NCI-H146 treated with DMSO at 0.1 percent for 48 hours (cell line): ENCODE measurements around the gene MMP14.
"Not testable (repeated sequence)": the region's sequence is repeated elsewhere in the genome, so short reads cannot be mapped to it uniquely, and the experiment has no call there.

Source experiments
- DNase-seq: peaks from one replicate; lab custom pipeline; 2025; ENCODE audit not compliant: unreplicated experiment; lab: John Stamatoyannopoulos, UW

MMP14 gene

GRCh38 chr14:22854963-22855724 lies 18.8 kb downstream of the MMP14 start:
- DNase-seq: no peak

DNA sequence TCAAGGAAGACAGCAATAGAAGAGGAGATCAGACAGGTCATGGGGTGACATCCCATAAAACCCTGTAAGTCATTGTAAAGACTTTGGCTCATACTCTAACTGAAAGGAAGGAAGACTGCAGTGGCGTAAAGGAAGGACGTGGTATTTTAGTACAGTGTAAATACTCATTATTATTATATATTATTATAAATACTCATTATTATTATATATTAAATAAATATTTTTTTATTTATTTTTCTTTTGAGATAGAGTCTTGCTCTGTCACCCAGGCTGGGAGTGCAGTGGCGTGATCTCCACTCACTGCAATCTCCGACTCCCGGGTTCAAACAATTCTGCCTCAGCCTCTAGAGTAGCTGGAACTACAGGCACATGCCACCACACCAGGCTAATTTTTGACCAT lies 20.0 kb downstream of the MMP14 start:
- no peak for DNase-seq

GRCh38 chr14:22860377-22860776 lies 24.0 kb downstream of the MMP14 start:
- not testable (repeated sequence) for DNase-seq

- DNase-seq: no peak
These were observed 25.3 kb downstream of the MMP14 start for GRCh38 chr14:22861651-22862050.

- no peak for DNase-seq
These were observed 28.6 kb downstream of the MMP14 start for GRCh38 chr14:22864979-22865378.

GRCh38 chr14:22865424-22866405 lies 29.3 kb downstream of the MMP14 start:
- peak; percentile 23 for DNase-seq

DNA sequence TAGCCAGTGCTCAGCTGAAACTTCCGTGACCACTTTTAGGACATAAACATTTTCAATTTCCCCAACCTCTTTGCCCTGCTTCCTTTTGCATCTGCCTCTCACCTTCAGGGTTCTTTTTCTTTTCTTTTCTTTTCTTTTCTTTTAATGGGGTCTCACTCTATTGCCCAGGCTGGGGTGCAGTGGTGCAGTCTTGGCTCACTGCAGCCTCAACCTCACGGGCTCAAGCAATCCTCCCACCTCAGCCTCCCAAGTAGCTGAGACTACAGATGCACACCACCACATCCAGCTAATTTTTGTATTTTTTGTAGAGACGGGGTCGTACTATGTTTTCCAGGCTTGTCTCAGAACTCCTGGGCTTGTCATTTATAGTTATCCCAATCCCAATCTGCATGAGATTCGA lies 30.5 kb downstream of the MMP14 start:
- DNase-seq: no peak

DNA sequence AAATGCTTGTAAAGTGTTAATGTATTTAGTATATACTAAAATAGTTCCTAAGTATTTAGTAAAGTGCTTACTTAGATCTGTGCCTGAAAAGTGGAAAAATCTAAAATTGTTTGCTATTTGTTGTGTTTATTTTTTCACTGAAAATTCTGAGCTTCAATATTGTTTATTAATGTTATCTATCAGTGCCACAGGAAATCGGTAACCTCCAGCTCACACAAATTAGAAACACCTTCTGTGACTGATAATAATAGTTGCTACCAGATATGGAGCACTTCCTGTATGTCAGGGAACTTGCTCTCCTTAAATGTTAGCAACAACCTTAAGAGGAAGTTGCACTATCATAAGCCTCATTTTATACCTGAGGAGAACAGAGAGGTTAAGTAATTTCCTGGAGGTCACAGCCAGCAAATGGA lies 34.4 kb downstream of the MMP14 start:
- no peak for DNase-seq

GRCh38 chr14:22871224-22872032 lies 35.0 kb downstream of the MMP14 start, which contains the start of gene LRP10:
Gene LRP10, plus strand, starts transcription at chr14:22871740. Its CDS starts 564 bp downstream, at chr14:22872304.
- peak; percentile 74 for DNase-seq

DNA sequence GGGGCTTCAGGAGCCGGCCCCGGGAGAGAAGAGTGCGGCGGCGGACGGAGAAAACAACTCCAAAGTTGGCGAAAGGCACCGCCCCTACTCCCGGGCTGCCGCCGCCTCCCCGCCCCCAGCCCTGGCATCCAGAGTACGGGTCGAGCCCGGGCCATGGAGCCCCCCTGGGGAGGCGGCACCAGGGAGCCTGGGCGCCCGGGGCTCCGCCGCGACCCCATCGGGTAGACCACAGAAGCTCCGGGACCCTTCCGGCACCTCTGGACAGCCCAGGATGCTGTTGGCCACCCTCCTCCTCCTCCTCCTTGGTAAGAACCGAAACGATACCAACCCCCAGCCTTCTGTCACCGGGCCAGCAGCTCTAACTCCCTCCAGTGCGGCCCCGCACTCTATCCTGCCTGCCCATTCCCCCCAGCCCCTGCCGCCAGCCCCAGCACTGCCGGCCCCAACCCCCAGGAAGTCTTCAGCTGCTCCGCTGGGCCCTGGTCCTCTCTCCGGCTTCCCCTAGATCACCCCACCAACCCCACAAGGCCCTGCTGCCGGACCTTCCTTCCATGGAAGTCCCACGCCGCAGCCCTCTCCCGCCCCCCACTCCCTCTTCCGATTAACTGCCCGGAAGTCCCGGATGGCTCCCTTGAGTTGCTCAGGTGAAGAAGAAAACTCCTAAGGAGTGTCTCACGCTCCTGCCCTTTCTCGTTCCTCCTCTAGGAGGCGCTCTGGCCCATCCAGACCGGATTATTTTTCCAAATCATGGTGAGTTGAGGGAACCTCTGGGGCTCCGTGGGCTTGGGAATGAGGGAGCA lies 35.8 kb downstream of the MMP14 start:
- DNase-seq: peak; percentile 60

DNA sequence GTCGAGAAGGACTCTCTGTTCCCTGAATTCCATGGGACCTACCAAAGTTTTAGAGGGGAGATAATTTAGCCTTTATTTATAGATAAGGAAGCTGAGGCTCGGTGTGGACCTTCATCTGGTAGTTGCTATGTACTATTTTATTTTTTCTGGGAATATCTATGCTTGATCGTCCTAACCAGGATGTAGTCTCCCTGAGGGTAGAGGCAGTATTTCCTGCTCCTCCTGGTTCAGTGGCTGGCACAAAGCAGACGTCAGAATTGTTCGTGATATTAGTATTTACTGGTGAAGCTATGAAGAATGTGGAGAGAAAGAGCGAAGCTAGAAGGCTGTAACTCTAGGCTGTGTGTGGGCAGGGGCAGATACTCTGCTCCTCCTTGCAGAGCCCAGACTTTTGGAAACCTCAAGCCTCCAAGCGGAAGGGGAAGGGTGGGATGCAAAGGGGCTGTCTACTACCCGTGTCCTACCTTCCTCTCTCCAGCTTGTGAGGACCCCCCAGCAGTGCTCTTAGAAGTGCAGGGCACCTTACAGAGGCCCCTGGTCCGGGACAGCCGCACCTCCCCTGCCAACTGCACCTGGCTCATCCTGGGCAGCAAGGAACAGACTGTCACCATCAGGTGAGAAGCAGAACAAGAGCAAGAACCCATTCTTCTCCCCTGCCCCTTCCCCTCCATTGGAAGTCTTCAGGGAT lies 36.6 kb downstream of the MMP14 start:
- no peak for DNase-seq

DNA sequence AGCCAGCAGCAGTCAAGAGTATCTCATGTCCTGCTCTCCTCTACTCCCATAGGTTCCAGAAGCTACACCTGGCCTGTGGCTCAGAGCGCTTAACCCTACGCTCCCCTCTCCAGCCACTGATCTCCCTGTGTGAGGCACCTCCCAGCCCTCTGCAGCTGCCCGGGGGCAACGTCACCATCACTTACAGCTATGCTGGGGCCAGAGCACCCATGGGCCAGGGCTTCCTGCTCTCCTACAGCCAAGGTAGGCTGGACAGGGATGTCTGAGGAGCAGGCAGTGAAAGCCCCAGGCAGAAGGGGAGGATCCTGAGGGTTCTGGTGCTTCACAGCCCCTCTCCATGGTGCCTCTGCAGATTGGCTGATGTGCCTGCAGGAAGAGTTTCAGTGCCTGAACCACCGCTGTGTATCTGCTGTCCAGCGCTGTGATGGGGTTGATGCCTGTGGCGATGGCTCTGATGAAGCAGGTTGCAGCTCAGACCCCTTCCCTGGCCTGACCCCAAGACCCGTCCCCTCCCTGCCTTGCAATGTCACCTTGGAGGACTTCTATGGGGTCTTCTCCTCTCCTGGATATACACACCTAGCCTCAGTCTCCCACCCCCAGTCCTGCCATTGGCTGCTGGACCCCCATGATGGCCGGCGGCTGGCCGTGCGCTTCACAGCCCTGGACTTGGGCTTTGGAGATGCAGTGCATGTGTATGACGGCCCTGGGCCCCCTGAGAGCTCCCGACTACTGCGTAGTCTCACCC lies 38.8 kb downstream of the MMP14 start:
- DNase-seq: no peak

GRCh38 chr14:22875748-22876319 lies 39.4 kb downstream of the MMP14 start:
- DNase-seq: no peak

DNA sequence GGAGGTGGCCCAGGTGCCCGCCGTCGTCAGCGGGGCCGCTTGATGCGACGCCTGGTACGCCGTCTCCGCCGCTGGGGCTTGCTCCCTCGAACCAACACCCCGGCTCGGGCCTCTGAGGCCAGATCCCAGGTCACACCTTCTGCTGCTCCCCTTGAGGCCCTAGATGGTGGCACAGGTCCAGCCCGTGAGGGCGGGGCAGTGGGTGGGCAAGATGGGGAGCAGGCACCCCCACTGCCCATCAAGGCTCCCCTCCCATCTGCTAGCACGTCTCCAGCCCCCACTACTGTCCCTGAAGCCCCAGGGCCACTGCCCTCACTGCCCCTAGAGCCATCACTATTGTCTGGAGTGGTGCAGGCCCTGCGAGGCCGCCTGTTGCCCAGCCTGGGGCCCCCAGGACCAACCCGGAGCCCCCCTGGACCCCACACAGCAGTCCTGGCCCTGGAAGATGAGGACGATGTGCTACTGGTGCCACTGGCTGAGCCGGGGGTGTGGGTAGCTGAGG lies 40.7 kb downstream of the MMP14 start:
- DNase-seq: no peak

DNA sequence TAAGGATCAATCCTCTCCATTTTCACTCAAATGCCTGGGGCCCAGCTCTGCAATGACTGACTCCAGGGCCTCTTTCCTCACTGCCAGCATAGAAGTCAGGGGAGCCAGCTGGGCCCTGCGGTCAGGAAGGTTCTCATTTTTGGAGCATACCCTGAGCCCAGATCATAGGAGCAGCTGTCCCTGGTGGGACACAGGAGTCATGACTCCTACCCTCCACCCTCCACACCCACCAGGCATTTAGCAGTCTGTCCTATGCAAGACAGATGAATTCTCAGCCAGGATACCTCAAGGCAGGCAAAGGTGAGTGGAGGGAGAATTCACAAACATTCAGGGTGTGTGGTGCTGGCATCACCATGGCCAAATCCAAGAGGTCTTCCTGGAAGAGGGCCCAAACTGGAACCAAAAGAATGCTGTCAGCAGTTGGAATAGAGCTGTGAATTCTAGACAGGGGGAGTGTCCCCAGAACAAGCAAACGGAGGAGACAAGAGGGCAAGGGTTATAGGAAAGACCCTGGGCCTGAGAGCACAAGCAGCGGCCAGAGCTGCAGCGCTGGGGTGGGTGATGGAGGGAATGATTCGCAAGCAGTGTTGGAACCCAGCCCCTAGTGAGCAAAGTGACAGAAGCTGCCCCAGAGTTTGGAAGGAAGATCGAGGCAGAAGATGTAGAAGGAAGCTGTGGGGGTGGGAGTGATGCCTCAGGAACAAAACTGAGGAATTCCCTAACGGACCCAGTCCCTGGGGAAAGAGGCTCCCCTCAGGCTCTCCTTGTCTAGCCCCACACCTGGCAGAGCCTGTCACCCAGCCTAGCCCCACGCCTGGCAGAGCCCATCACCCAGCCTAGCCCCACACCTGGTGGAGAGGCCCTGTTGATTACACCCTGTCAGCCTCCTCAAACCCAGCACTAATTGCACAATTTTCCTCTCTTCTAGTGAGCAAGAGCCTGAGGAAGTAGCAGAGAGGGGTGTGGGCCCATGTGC lies 42.2 kb downstream of the MMP14 start:
- DNase-seq: no peak

GRCh38 chr14:22882064-22882463 lies 45.7 kb downstream of the MMP14 start:
- no peak for DNase-seq

- DNase-seq: peak; percentile 52
These were observed 46.3 kb downstream of the MMP14 start for GRCh38 chr14:22882529-22883172.
